ENCODE data around the gene CCDC85A. TPM values are rescaled to one million over a fixed set of nuclear protein-coding genes. Genes with fewer than 3 reads are reported as not detected.

The CCDC85A gene
- total and polyA plus RNA-seq, 2 of the 8 experiments (the other 6 are each of a cell fraction or from before 2014, with no cell fraction given) = 0.20 TPM; not detected in 1

DNA sequence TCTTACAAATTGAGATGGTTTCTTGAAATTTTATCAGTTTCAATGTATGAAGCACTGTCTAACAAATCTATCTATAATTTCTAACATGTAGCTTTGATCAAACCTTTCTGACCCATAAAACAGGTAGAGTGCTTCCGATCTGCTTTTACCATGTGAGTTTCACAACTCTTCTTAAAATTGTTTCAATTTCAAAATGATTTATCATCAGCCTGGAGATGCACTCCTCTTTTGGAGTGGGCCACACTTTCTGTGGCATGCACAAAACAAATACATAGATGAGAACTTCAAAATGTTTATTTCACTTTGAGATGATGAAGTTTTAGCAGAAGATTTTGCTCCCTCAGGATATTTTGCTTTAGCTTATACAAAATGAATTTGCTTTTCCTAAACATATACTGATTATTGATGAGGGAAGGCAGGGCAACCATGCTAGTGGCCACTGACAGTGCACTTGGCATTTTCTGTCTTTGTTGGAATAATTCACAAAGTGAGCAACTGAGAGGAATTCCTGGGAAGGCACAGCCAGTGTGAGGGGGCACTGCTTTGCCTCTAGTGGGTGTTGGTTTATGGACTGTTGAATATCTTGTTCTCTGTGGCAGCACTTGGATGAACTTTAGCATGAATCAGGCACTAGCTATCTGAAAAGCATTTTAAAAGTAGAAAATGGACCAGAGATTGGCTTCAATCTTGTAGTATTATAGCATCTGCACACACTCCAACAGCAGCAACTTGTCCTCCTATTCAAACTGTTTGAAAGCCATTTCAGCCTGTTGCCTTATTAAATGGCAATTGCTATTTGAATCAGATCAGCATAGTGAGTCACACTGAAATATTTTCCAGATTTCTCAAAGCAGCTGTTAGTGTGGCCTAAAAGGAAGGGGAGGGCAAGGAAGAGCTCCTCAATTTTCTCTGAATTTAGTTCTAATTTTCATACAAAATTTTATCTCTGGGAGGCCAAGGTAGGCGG is 193.2 kb downstream of the CCDC85A start:
- no peak overlapping the region for H2BK12ac ChIP-seq (ENCODE audit: low read depth, low read length)
- H3K36me3 ChIP-seq (ENCODE audit: control insufficient read depth in 2 of 4, insufficient read depth in 4 of 4, low read length in 3 of 4) = no peaks in the 10 kb centered on the region
- no peaks in the 10 kb centered on the region for H3K9me3 ChIP-seq (ENCODE audit: insufficient read depth in 2 of 2, low read depth in 1 of 2, low read length in 1 of 2)
- H2AK5ac ChIP-seq (ENCODE audit: low read depth, low read length) = no peak overlapping the region
- H4K8ac ChIP-seq (ENCODE audit: extremely low read depth, insufficient read depth, low read length) = no peak overlapping the region
- TF ChIP-seq GTF2F1 (IDR thresholded peaks at IDR 0.05; ENCODE audit: borderline replicate concordance, low read depth, low read length) (no peak), RNF2 (IDR thresholded peaks at IDR 0.05; ENCODE audit: borderline replicate concordance, low read depth, low read length, missing control alignments, poor library complexity, severe bottlenecking) (no peak), BACH1 (IDR thresholded peaks at IDR 0.05; ENCODE audit: low read length) (no peak), CBX5 (IDR thresholded peaks at IDR 0.05; ENCODE audit: low read depth, low read length) (no peak), POU5F1 (IDR thresholded peaks at IDR 0.05; ENCODE audit: low read depth, low read length) (no peak), SRF (IDR thresholded peaks at IDR 0.05; ENCODE audit: low read depth, low read length) (no peak), CREB1 (IDR thresholded peaks at IDR 0.05) (no peak), NRF1 (IDR thresholded peaks at IDR 0.05; ENCODE audit: low read depth, low read length) (no peak)
- H3K4me1 ChIP-seq (replicated peaks in 1 of 4; ENCODE audit: control insufficient read depth in 3 of 4, insufficient read depth in 4 of 4, low read length in 3 of 4) = peaks cover 0 to 2% (median 0%) of the 10 kb centered on the region in 4 experiments; a peak in 2 of 7 replicates
- H3K27ac ChIP-seq (ENCODE audit: low read depth, low read length) = no peak overlapping the region
- H4K91ac ChIP-seq (replicated peaks; ENCODE audit: insufficient read length, low read length) = no peak overlapping the region
- ChIA-PET POLR2A (ENCODE audit: partially characterized antibody) (no interaction called here), CTCF (ENCODE audit: partially characterized antibody) (interaction anchor here (0.6 to 1.1 kb wide), 3 partner anchors 9 to 20 kb away, joined by 3 to 4 read pairs (median 3); no protein-coding TSS in a partner anchor)
- no peak overlapping the region for H2BK5ac ChIP-seq (ENCODE audit: low read depth, low read length)
- H3K14ac ChIP-seq (ENCODE audit: insufficient read length) = no peak overlapping the region
- no peaks in the 10 kb centered on the region for H3K23me2 ChIP-seq (ENCODE audit: low read depth, low read length)
- no peaks in the 10 kb centered on the region for H4K20me1 ChIP-seq (replicated peaks in 1 of 2; ENCODE audit: control insufficient read depth in 1 of 2, insufficient read depth in 2 of 2, low read length in 2 of 2)
- no peaks in the 10 kb centered on the region for H3K27me3 ChIP-seq (replicated peaks in 1 of 4; ENCODE audit: control insufficient read depth in 3 of 4, extremely low read depth in 1 of 4, insufficient read depth in 3 of 4, low read length in 3 of 4)
- H2BK15ac ChIP-seq (ENCODE audit: low read length) = no peak overlapping the region
- H3K79me2 ChIP-seq (ENCODE audit: control insufficient read depth in 1 of 2, insufficient read depth in 2 of 2, low read length in 2 of 2) = no peaks in the 10 kb centered on the region
- H3K9ac ChIP-seq (replicated peaks in 1 of 4; ENCODE audit: extremely low read depth in 1 of 4, low read depth in 3 of 4, low read length in 3 of 4) = no peak overlapping the region
- no peak overlapping the region for H2BK120ac ChIP-seq (replicated peaks; ENCODE audit: low read depth, low read length)
- no peak overlapping the region for H4K5ac ChIP-seq (ENCODE audit: insufficient read length, low read depth, low read length)
- no peaks in the 10 kb centered on the region for H3K79me1 ChIP-seq (ENCODE audit: low read depth, low read length)
- 94% methylated on average over 2 of the region's 2 CpGs; no CpG with 5 or more reads in 1 of the 2 experiments for WGBS, 2 experiments (ENCODE audit: extremely low coverage in 1 of 2, insufficient coverage in 1 of 2, insufficient read length in 1 of 2, insufficient replicate concordance in 2 of 2, low coverage in 1 of 2, low lambda C conversion rate in 2 of 2, missing lambda C conversion rate in 1 of 2)
- no peak overlapping the region for H3K56ac ChIP-seq (replicated peaks; ENCODE audit: insufficient read length, low read depth, low read length)
- no peak overlapping the region for H3K18ac ChIP-seq (ENCODE audit: extremely low read depth, low read length)
- H3K4me2 ChIP-seq (ENCODE audit: insufficient read depth in 1 of 2, low read depth in 2 of 2, low read length in 2 of 2) = no peak overlapping the region
- DNase-seq (ENCODE audit: low read depth in 1 of 2, low spot score in 2 of 2) = no peak
- no peak overlapping the region for H2BK20ac ChIP-seq (ENCODE audit: low read length)
- H3K4ac ChIP-seq (replicated peaks; ENCODE audit: insufficient read length, low read depth, low read length) = no peak overlapping the region
- H2AFZ ChIP-seq (ENCODE audit: low read length) = no peak overlapping the region
- FAIRE-seq = no peak
- H3K23ac ChIP-seq (ENCODE audit: insufficient read length) = no peak overlapping the region
- H3K4me3 ChIP-seq (ENCODE audit: extremely low read depth in 1 of 4, insufficient read depth in 2 of 4, low read depth in 3 of 4, low read length in 4 of 4) = no peak overlapping the region

Measured in H1 (cell line).